GM12878 (cell line): Measurements from ENCODE around the gene NKAIN2. TPM values are rescaled to one million over a fixed set of nuclear protein-coding genes. Genes with fewer than 3 reads are reported as not detected.

ENCODE experiments used
- ATAC-seq: fragments of 200-7000 bp; cut with Tn5 transposase; 3 replicates; pipeline ENCODE4 v1.9.1; 2020; ENCODE audit warnings: mild to moderate bottlenecking, moderate library complexity
- BruUV-seq: library from RNA; stranded (reverse); fragments of 400-500 nt; replicated peaks from 2 replicates; lab custom pipeline; 2021; lab: Mats Ljungman, UMichigan
- CTCF ChIA-PET: fragments of 300-600 bp; sonication (Branson Sonifier 250); formaldehyde crosslinking; extraction: SDS; loops from one replicate; lab custom pipeline; 2021; ENCODE audit warnings: inconsistent platforms; lab: Yijun Ruan, JAX
- POLR2A ChIA-PET: fragments of 350-600 bp; formaldehyde crosslinking; extraction: SDS; loops from one replicate; lab custom pipeline; 2021; ENCODE audit warnings: inconsistent platforms; lab: Charles Lee
- RAD21 ChIA-PET: fragments of 300-600 bp; sonication (Branson Sonifier 250); formaldehyde crosslinking; loops from one replicate; lab custom pipeline; 2023; ENCODE audit warnings: antibody characterized with exemption; ENCODE audit not compliant: unreplicated experiment; lab: Charles Lee
- SMC1A ChIA-PET: fragments of 300-600 bp; sonication (Branson Sonifier 250); formaldehyde crosslinking; loops from one replicate; lab custom pipeline; 2023; ENCODE audit not compliant: unreplicated experiment, uncharacterized antibody; lab: Charles Lee
- DNase-seq: peaks from one replicate; pipeline ENCODE4 v3.0.0-alpha.2; 2011; ENCODE audit warnings: low read depth, low spot score
- FAIRE-seq: peaks from 3 replicates; lab custom pipeline; 2011; peaks lifted over from hg19 to GRCh38; lab: Jason Lieb, UNC
- H2AFZ ChIP-seq: 2 replicates; pipeline ENCODE4 v1.6.0; 2011; ENCODE audit warnings: low read depth, low read length, control low read depth; ENCODE audit not compliant: control insufficient read depth
- H3K27ac ChIP-seq: 2 replicates; pipeline ENCODE4 v1.5.1; 2011; ENCODE audit warnings: control low read depth; ENCODE audit not compliant: control insufficient read depth, insufficient read depth
- H3K27me3 ChIP-seq, 2 experiments: replicated peaks in 1 of 2; 2 replicates each; pipeline versions ENCODE4 v1.6.0 to v1.6.1; 2011; ENCODE audit warnings: low read length in 1 of 2; ENCODE audit not compliant: control insufficient read depth in 2 of 2, insufficient read depth in 2 of 2
- H3K36me3 ChIP-seq, 2 experiments: 2 replicates each; pipeline ENCODE4 v1.5.1; 2011; ENCODE audit warnings: low read length in 1 of 2; ENCODE audit not compliant: control insufficient read depth in 2 of 2, insufficient read depth in 2 of 2
- H3K4me1 ChIP-seq: 2 replicates; pipeline ENCODE4 v1.6.1; 2011; ENCODE audit warnings: mild to moderate bottlenecking, low read length, moderate library complexity, mixed read lengths; ENCODE audit not compliant: control insufficient read depth, insufficient read depth
- H3K4me2 ChIP-seq: 2 replicates; pipeline ENCODE4 v1.6.0; 2011; ENCODE audit warnings: control low read depth; ENCODE audit not compliant: control insufficient read depth, insufficient read depth
- H3K4me3 ChIP-seq: fragments of 200-600 bp; sonication (generic); 2 replicates; pipeline ENCODE4 v1.5.1; 2016
- H3K79me2 ChIP-seq: 2 replicates; pipeline ENCODE4 v1.6.0; 2011; ENCODE audit warnings: low read length; ENCODE audit not compliant: control insufficient read depth, insufficient read depth
- H3K9ac ChIP-seq: 2 replicates; pipeline ENCODE4 v1.8.0; 2011; ENCODE audit warnings: low read length, control low read depth, mixed read lengths; ENCODE audit not compliant: control insufficient read depth, insufficient read depth
- H3K9me3 ChIP-seq: replicated peaks from 3 replicates; pipeline ENCODE4 v1.5.1; 2011; ENCODE audit warnings: mild to moderate bottlenecking, low read length; ENCODE audit not compliant: control insufficient read depth, insufficient read depth
- H4K20me1 ChIP-seq: 2 replicates; pipeline ENCODE4 v1.6.0; 2011; ENCODE audit not compliant: control insufficient read depth, insufficient read depth
- BCLAF1 ChIP-seq: fragments of 450-650 bp; IDR thresholded peaks from 2 replicates; pipeline ENCODE4 v1.6.1; 2017; ENCODE audit warnings: antibody characterized with exemption, mild to moderate bottlenecking, moderate library complexity
- CHD2 ChIP-seq: IDR thresholded peaks from 2 replicates; pipeline ENCODE4 v1.6.1; 2011; ENCODE audit warnings: low read depth, low read length, improper control_type of control experiment, borderline replicate concordance
- EZH2 ChIP-seq: IDR thresholded peaks from 2 replicates; pipeline ENCODE4 v1.6.1; 2012; ENCODE audit warnings: low read depth, mild to moderate bottlenecking, control low read depth, inconsistent platforms, low read length, borderline replicate concordance; ENCODE audit not compliant: control insufficient read depth
- MTA3 ChIP-seq: IDR thresholded peaks from 2 replicates; pipeline ENCODE4 v1.6.1; 2012; ENCODE audit warnings: low read length, inconsistent platforms, borderline replicate concordance
- NFYA ChIP-seq: IDR thresholded peaks from 2 replicates; pipeline ENCODE4 v1.6.1; 2011; ENCODE audit warnings: low read depth, mild to moderate bottlenecking, low read length, improper control_type of control experiment, borderline replicate concordance
- RFX5 ChIP-seq: IDR thresholded peaks from 2 replicates; pipeline ENCODE4 v1.6.1; 2011; ENCODE audit warnings: low read depth, low read length, improper control_type of control experiment
- SMAD1 ChIP-seq: fragments of 450-650 bp; IDR thresholded peaks from 2 replicates; pipeline ENCODE4 v1.6.1; 2018; ENCODE audit warnings: mild to moderate bottlenecking, low read depth; ENCODE audit not compliant: partially characterized antibody
- SUPT20H ChIP-seq: IDR thresholded peaks from 2 replicates; pipeline ENCODE4 v1.6.1; 2011; ENCODE audit warnings: low read depth, mild to moderate bottlenecking, low read length, moderate library complexity, borderline replicate concordance; ENCODE audit not compliant: control insufficient read depth
- YBX1 ChIP-seq: fragments of 450-650 bp; IDR thresholded peaks from 2 replicates; pipeline ENCODE4 v1.6.1; 2016; ENCODE audit warnings: antibody characterized with exemption
- ZBTB40 ChIP-seq: fragments of 450-650 bp; IDR thresholded peaks from 2 replicates; pipeline ENCODE4 v1.6.1; 2016; ENCODE audit warnings: mild to moderate bottlenecking, moderate library complexity, borderline replicate concordance
- ZNF622 ChIP-seq: fragments of 450-650 bp; IDR thresholded peaks from 2 replicates; pipeline ENCODE4 v1.6.1; 2017; ENCODE audit warnings: mild to moderate bottlenecking, inconsistent platforms
- WGBS: methylation state at CpG from one replicate; pipeline ENCODE4 v1.1.6; 2016; ENCODE audit warnings: low lambda C conversion rate; ENCODE audit not compliant: insufficient replicate concordance, insufficient coverage; ENCODE audit errors: missing lambda C conversion rate; 5-methylcytosine and 5-hydroxymethylcytosine counted together
- in situ Hi-C: fragments of 300-500 bp; cut with MboI; formaldehyde crosslinking; loops from 9 replicates; pipeline ENCODE4 v1.14.3; 2018; ENCODE audit warnings: mixed read lengths
- intact Hi-C: fragments of 100-400 bp; cut with micrococcal nuclease; formaldehyde crosslinking; loops from one replicate; pipeline ENCODE4 v1.14.2; 2022; ENCODE audit not compliant: unreplicated experiment
- polyA plus RNA-seq, 11 experiments: library from polyadenylated mRNA; depleted of rRNA in 4 of 11; unstranded in 6 of 11; stranded (reverse) in 5 of 11; fragments of >200 nt; fragmentation: Nextera tagmentation in 4 of 11; fragmentation: Illumina TruSeq in 1 of 11; extraction: Ambion mirVana in 4 of 11; extraction: Trizol in 1 of 11; gene quantifications; 1 replicate in 1 of 11; 2 replicates in 10 of 11; pipeline versions ENCODE4 v1.2.1 to v1.2.3, GENCODE V29; 2011 to 2016; ENCODE audit warnings: inconsistent platforms in 2 of 11, missing spikeins in 2 of 11, low read depth in 1 of 11
- total RNA-seq, 4 experiments: library from RNA; depleted of rRNA in 3 of 4; stranded (reverse); fragments of >200 nt in 3 of 4; fragmentation: Illumina TruSeq in 1 of 4; extraction: Trizol in 1 of 4; gene quantifications; 2 replicates each; pipeline versions ENCODE4 v1.2.1 to v1.2.3, GENCODE V29; 2013 to 2021

The NKAIN2 gene
- total and polyA plus RNA-seq, 10 of the 15 experiments (the other 5 are each of a cell fraction or from before 2014, with no cell fraction given): not detected

GRCh38 chr6:124866040-124866439 lies 1062.4 kb downstream of the NKAIN2 start (continued):
- TF ChIP-seq ZBTB40 (no peak), SMAD1 (no peak), YBX1 (no peak), SUPT20H (no peak), ZNF622 (no peak), EZH2 (no peak), CHD2 (no peak), NFYA (no peak)

- FAIRE-seq: no peak
- intact Hi-C loops: no loop called here
- TF ChIP-seq RFX5 (no peak), BCLAF1 (no peak), ZBTB40 (no peak), MTA3 (no peak)
These were observed 1063.5 kb downstream of the NKAIN2 start for GRCh38 chr6:124867121-124867520.

More at GRCh38 chr6:124867121-124867520, 1063.5 kb downstream of the NKAIN2 start:
- ATAC-seq (no peak), DNase-seq (no peak)
- ChIA-PET SMC1A (interaction anchor here (1.4 kb wide), 1 partner anchor 247 kb away, joined by 4 read pairs; no protein-coding TSS in a partner anchor), POLR2A (no interaction called here), RAD21 (no interaction called here), CTCF (interaction anchor here (1.1 to 1.6 kb wide), 2 partner anchors 13 to 247 kb away, joined by 3 to 4 read pairs; no protein-coding TSS in a partner anchor)
- WGBS: 30% methylated on average over 1 of the region's 1 CpG
- Histone ChIP-seq H3K27me3 (no peaks in the 10 kb centered on the region), H3K4me3 (no peak overlapping the region), H3K27ac (no peak overlapping the region), H3K4me2 (no peak overlapping the region), H3K79me2 (no peaks in the 10 kb centered on the region), H3K9ac (no peak overlapping the region), H3K9me3 (no peaks in the 10 kb centered on the region), H3K4me1 (no peaks in the 10 kb centered on the region), H4K20me1 (no peaks in the 10 kb centered on the region), H2AFZ (no peak overlapping the region), H3K36me3 (no peaks in the 10 kb centered on the region)
- in situ Hi-C loops: no loop called here
- no TSS peak for BruUV-seq
